Endodermal cell (in vitro differentiated cells): ENCODE data around the gene CTRB2. TPM values are rescaled to one million over a fixed set of nuclear protein-coding genes. Genes with fewer than 3 reads are reported as not detected.

Experiments
- DNase-seq: peaks from one replicate; pipeline ENCODE4 v3.0.0-alpha.2; 2017
- H3K27ac ChIP-seq: 2 replicates; pipeline ENCODE4 v1.5.1; 2013; ENCODE audit warnings: mild to moderate bottlenecking, low read depth, low read length, moderate library complexity
- H3K27me3 ChIP-seq: 2 replicates; pipeline ENCODE4 v1.6.1; 2013; ENCODE audit warnings: mild to moderate bottlenecking, low read length, moderate library complexity; ENCODE audit not compliant: insufficient read depth, control insufficient read depth, poor library complexity, severe bottlenecking
- H3K36me3 ChIP-seq: 2 replicates; pipeline ENCODE4 v1.7.0; 2013; ENCODE audit warnings: mild to moderate bottlenecking, low read length, moderate library complexity; ENCODE audit not compliant: control insufficient read depth, insufficient read depth
- H3K4me1 ChIP-seq: one replicate; pipeline ENCODE4 v1.7.0; 2013; ENCODE audit warnings: low read length; ENCODE audit not compliant: control insufficient read depth, insufficient read depth
- H3K4me3 ChIP-seq: 2 replicates; pipeline ENCODE4 v1.5.1; 2013; ENCODE audit warnings: mild to moderate bottlenecking, low read length, moderate library complexity
- H3K9ac ChIP-seq: 2 replicates; pipeline ENCODE4 v1.6.1; 2013; ENCODE audit warnings: mild to moderate bottlenecking, low read length, moderate library complexity; ENCODE audit not compliant: poor library complexity, severe bottlenecking; ENCODE audit errors: extremely low read depth
- H3K9me3 ChIP-seq: 2 replicates; pipeline ENCODE4 v1.6.1; 2013; ENCODE audit warnings: mild to moderate bottlenecking, low read length, moderate library complexity; ENCODE audit not compliant: control insufficient read depth
- H3K27ac Mint-ChIP-seq: 2 replicates; pipeline ENCODE4 v1.8.0; 2020; ENCODE audit warnings: mixed read lengths
- H3K27me3 Mint-ChIP-seq: 2 replicates; pipeline ENCODE4 v1.8.0; 2021; ENCODE audit warnings: mild to moderate bottlenecking, mixed read lengths; ENCODE audit not compliant: insufficient read depth
- H3K36me3 Mint-ChIP-seq: 2 replicates; pipeline ENCODE4 v1.8.0; 2020; ENCODE audit warnings: low read depth, mixed read lengths
- H3K4me1 Mint-ChIP-seq: 2 replicates; pipeline ENCODE4 v1.8.0; 2020; ENCODE audit warnings: mixed read lengths
- H3K4me3 Mint-ChIP-seq: 2 replicates; pipeline ENCODE4 v1.8.0; 2020; ENCODE audit warnings: mild to moderate bottlenecking, moderate library complexity, mixed read lengths
- H3K9me3 Mint-ChIP-seq: 2 replicates; pipeline ENCODE4 v1.8.0; 2020; ENCODE audit warnings: mild to moderate bottlenecking, mixed read lengths
- CTCF ChIP-seq: fragments of 200-600 bp; sonication (generic); conservative IDR thresholded peaks from 2 replicates; pipeline ENCODE4 v1.5.0; 2021; ENCODE audit warnings: antibody characterized with exemption, mild to moderate bottlenecking
- WGBS, 2 experiments: methylation state at CpG; one replicate each; pipeline versions ENCODE4 v1.1.5 to v1.1.7; 2013; ENCODE audit warnings: missing lambda C conversion rate in 2 of 2, mixed read lengths in 1 of 2; ENCODE audit not compliant: insufficient coverage in 1 of 2, insufficient read length in 1 of 2; 5-methylcytosine and 5-hydroxymethylcytosine counted together
- total RNA-seq, 2 donors: library from RNA; stranded (reverse); fragmentation: NEBNext Ultra II Directional in 1 of 2; extraction: Animal tissue kit (Norgen Biotek cat#: 25700) in 1 of 2; gene quantifications; 2 replicates in 1 of 2; 3 replicates in 1 of 2; pipeline ENCODE4 v1.2.1, GENCODE V29; 2021

Gene CTRB2
- total RNA-seq, 2 donors from 2014 or later: not detected

DNA sequence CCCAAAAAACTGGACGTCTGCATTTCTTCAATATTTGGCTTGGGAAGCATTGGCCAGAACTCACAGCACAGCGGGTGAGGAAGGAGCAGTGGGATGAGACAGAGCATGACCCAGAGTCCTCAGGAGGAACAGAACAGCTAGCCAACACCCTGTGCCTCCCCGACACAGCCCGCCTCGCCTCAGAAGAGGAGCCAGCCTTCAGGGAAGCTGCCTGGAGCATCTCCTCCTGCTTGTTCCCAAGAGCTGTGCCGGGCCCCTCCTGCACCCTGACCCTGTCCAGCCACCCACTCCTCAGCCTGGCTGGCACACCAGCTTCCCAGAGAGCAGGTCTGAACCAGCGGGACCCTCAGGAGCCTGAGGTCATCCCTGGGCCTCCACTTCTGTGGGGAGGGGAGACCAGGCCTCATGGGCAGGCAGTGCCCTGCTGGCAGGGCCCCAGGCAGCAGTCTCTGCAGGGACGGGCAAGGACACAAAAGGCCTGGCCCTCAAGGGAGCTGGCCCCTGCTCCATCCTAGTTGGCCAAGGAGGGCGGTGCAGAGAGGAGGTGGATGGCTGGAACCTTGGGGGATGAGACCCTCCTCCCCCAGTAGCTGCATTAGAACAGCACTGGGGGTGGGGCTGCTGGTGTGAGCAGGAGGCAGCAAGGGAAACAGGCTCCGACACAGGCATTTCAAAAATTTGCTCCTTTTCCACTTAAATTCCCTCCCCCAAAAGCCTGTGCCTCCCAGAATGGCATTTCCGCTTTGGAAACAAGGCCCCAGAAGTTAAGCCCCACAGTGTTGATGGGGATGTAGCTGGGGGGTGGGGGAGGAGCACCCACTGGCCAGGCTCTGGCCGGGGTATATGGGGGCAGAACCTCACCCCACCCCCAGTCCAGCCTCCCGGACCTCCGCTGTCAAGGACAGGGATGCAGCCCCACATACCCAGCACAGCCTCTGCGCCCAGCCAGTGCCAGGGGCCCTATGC lies 46.3 kb upstream of the CTRB2 start:
- WGBS, 2 experiments: 67 to 71% methylated on average over 7 to 15 of the region's 15 CpGs
- Histone ChIP-seq H3K9me3 (no peaks in the 10 kb centered on the region), H3K9ac (no peak overlapping the region), H3K4me3 (no peak overlapping the region), H3K4me1 (peaks cover 29% of the 10 kb centered on the region), H3K36me3 (no peaks in the 10 kb centered on the region), H3K27ac (peak overlapping the region; percentile 53), H3K27me3 (no peaks in the 10 kb centered on the region)
- Mint-ChIP-seq H3K4me1 (peaks cover 28% of the 10 kb centered on the region), H3K36me3 (no peaks in the 10 kb centered on the region), H3K27me3 (no peaks in the 10 kb centered on the region), H3K4me3 (no peak overlapping the region), H3K27ac (peak overlapping the region; percentile 70), H3K9me3 (no peaks in the 10 kb centered on the region)
- no peak for TF ChIP-seq CTCF
- DNase-seq: peak; percentile 95

DNA sequence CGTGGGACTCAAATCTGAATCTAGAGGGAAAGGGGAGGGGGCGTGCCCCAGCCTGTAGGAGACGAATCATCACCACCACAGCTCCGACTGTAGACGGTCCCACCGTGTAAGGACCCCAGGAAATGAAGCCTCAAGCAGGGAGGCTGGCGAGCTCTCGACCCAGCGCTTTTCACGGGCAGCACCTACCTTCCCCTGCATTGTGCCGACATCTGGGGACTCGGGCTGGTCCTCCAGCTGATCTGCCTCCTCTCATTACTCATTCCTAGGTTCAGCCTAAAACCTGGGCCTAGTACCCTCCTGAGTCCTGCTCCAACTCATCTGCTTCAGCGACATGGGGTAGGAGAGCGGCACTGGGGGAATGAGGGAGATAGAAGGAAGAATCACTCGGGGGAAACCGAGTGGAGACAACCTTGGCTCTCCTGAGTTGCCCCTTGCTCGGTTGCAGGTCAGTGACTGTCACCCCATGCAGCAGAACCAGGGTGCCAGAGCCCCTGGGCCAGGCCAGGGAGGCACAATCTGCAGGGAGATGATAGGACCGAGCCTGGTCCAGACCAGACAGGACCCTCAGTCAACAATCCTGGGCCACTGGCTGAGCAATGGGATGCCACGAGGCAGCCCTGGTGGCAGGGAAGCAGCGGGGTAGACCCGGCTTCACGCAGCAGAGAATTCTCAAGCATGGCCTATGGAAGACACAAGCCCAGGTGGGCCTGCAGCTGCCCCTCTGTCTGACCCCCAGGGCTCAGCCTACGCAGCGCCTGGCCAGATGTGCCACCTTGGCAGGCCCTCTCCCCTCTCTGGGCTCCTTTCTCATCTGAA lies 45.3 kb upstream of the CTRB2 start:
- H3K27ac Mint-ChIP-seq: peak overlapping the region; percentile 90
- Histone ChIP-seq H3K4me1 (peaks cover 29% of the 10 kb centered on the region), H3K4me3 (peak overlapping the region; percentile 49), H3K9me3 (no peaks in the 10 kb centered on the region), H3K9ac (no peak overlapping the region), H3K27me3 (no peaks in the 10 kb centered on the region), H3K36me3 (no peaks in the 10 kb centered on the region), H3K27ac (peak overlapping the region; percentile 66)
- no peaks in the 10 kb centered on the region for H3K36me3 Mint-ChIP-seq
- no peaks in the 10 kb centered on the region for H3K9me3 Mint-ChIP-seq
- no peak for DNase-seq
- H3K4me3 Mint-ChIP-seq: peak overlapping the region; percentile 74
- TF ChIP-seq CTCF: no peak
- peaks cover 29% of the 10 kb centered on the region for H3K4me1 Mint-ChIP-seq
- no peaks in the 10 kb centered on the region for H3K27me3 Mint-ChIP-seq
- 66 to 68% methylated on average over 15 to 24 of the region's 24 CpGs for WGBS, 2 experiments

- H3K9me3 Mint-ChIP-seq: no peaks in the 10 kb centered on the region
- Histone ChIP-seq H3K36me3 (no peaks in the 10 kb centered on the region), H3K9me3 (no peaks in the 10 kb centered on the region), H3K27me3 (no peaks in the 10 kb centered on the region), H3K4me1 (peaks cover 24% of the 10 kb centered on the region), H3K27ac (peak within 1 kb of the TSS; percentile 66), H3K4me3 (peak within 1 kb of the TSS; percentile 85), H3K9ac (peak within 1 kb of the TSS; percentile 68)
- 2% methylated on average over 32 to 82 of the region's 84 CpGs for WGBS, 2 experiments
- H3K27ac Mint-ChIP-seq: peak within 1 kb of the TSS; percentile 90
- no peaks in the 10 kb centered on the region for H3K27me3 Mint-ChIP-seq
- DNase-seq: peak; percentile 98
- H3K36me3 Mint-ChIP-seq: no peaks in the 10 kb centered on the region
- H3K4me3 Mint-ChIP-seq: peak within 1 kb of the TSS; percentile 74
- TF ChIP-seq CTCF: no peak
- H3K4me1 Mint-ChIP-seq: peaks cover 32% of the 10 kb centered on the region
Measured at GRCh38 chr16:75251280-75252048, 44.5 kb upstream of the CTRB2 start, which contains the start of gene BCAR1. TSS of gene BCAR1 (minus strand) at chr16:75251624. CDS start at chr16:75251482, 142 bp downstream.
